Dermis blood vessel endothelial cell (primary cell): ENCODE measurements around the gene CHST11. TPM values are rescaled to one million over a fixed set of nuclear protein-coding genes. Genes with fewer than 3 reads are reported as not detected.
"Not testable (repeated sequence)": the region's sequence is repeated elsewhere in the genome, so short reads cannot be mapped to it uniquely, and the experiment has no call there.

Experiments
- DNase-seq: peaks from one replicate; pipeline ENCODE4 v3.0.0; 2010
- total RNA-seq: library from RNA; depleted of rRNA; stranded (reverse); fragments of >200 nt; gene quantifications from 2 replicates; pipeline ENCODE4 v1.2.3, GENCODE V29; 2014

The CHST11 gene
- total RNA-seq, 1 donor from 2014 or later: 10.0 TPM

DNA sequence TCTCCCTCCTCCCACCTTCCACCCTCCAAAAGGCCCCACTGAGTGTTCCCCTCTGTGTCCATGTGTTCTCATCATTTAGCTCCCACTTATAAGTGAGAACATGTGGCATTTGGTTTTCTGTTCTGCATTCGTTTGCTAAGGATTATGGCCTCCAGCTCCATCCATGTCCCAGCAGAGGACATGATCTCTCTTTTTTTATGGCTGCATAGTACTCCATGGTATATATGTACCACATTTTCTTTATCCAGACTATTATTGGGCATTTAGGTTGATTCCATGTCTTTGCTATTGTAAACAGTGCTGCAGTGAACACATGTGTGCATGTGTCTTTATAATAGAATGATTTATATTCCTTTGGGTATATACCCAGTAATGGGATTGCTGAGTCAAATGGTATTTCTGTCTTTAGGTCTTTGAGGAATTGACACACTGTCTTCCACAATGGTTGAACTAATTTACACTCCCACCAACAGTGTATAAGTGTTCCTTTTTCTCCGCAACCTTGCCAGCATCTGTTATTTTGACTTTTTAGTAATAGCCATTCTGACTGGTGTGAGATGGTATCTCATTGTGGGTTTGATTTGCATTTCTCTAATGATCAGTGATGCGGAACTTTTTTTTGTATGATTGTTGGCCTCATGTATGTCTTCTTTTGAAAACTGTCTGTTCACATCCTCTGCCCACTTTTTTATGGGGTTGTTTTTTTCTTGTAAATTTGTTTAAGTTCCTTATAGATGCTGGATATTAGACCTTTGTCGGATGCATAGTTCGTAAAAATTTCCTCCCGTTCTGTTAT lies 287.2 kb downstream of the CHST11 start:
- DNase-seq: not testable (repeated sequence)

DNA sequence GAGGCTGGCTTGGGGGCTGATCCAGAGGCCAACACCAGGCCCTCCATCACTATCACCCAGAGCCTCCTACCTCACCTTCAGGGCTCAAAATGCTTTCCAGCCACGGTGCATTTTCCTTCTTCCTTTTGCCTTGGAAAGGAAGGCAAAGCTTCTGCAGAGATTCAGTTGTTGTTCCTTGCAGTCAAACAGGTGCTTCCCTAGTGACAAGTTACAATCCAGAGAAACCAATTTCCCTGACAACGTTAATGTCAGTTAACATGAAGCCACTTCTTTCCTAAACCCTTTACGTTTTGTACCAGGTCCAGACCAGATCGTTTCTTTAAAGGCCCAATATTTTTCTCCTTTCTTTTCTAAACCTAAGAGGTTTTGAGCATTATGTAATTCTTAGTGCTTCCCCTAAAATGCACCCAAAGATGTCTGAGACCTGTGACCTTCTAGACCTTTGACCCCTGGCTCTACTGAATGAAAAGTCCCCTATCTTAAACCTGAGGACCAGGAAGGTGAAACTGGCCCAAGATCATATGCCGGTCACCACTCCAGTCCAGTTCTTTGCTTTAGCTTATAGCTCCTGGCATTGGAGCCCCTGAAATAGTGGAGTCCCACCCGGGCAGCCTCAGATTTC lies 289.8 kb downstream of the CHST11 start:
- peak; percentile 56 for DNase-seq

- DNase-seq: no peak
Measured at GRCh38 chr12:104747330-104747729, 290.6 kb downstream of the CHST11 start.

GRCh38 chr12:104747955-104748354 lies 291.2 kb downstream of the CHST11 start:
- DNase-seq: no peak

GRCh38 chr12:104748356-104748755 lies 291.6 kb downstream of the CHST11 start:
- DNase-seq: no peak

DNA sequence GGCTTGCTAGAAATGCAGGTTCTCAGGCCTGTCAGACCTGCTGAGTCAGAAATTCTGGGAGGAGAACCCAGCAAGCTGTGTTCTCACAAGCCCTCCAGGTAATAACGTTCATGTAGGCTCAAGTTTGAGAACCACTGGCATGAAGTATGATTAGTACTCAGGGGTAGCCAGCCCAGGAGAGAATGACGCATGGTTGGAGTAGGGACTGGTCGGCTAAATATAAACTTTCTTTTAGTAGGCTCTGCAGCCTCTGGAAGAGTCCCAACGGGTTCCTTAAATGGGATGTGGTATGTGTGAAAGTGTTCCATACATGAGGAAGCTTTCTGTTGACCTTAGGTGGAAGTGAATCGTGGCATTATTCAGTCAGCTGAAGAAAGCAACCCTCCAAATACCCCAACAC lies 292.0 kb downstream of the CHST11 start:
- no peak for DNase-seq

- no peak for DNase-seq
Measured at GRCh38 chr12:104749545-104749944, 292.8 kb downstream of the CHST11 start.

GRCh38 chr12:104750061-104750460 lies 293.3 kb downstream of the CHST11 start:
- peak; percentile 45 for DNase-seq

- DNase-seq: peak; percentile 34
Measured at GRCh38 chr12:104751120-104751519, 294.4 kb downstream of the CHST11 start.

GRCh38 chr12:104751594-104751993 lies 294.8 kb downstream of the CHST11 start:
- DNase-seq: no peak

DNA sequence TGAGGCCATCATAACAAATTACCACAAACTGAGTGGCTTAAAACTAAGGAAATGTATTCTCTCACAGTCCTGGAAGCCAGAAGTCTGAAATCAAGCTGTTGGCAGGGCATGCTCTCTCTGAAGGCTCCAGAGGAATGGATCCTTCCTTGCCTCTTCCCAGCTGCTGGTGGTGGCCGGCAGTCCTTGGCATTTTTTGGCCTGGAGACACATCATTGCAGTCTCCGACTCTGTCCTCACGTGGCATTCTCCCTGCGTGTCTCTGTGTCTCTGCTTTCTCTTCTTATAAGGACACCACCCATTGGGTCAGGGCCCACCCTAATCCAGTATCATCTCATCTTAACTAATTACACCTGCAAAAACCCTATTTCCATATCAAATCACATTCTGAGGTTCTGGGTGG lies 295.3 kb downstream of the CHST11 start:
- no peak for DNase-seq

- no peak for DNase-seq
Measured at GRCh38 chr12:104752881-104753280, 296.1 kb downstream of the CHST11 start.

DNA sequence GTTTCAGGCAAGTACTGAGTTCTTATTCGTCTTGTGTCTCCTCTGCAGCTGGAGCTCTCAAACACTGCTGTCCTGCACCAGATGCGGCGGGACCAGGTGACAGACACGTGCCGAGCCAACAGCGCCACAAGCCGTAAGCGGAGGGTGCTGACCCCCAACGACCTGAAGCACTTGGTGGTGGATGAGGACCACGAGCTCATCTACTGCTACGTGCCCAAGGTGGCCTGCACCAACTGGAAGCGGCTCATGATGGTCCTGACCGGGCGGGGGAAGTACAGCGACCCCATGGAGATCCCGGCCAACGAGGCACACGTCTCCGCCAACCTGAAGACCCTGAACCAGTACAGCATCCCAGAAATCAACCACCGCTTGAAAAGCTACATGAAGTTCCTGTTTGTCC lies 300.2 kb downstream of the CHST11 start:
- no peak for DNase-seq

DNA sequence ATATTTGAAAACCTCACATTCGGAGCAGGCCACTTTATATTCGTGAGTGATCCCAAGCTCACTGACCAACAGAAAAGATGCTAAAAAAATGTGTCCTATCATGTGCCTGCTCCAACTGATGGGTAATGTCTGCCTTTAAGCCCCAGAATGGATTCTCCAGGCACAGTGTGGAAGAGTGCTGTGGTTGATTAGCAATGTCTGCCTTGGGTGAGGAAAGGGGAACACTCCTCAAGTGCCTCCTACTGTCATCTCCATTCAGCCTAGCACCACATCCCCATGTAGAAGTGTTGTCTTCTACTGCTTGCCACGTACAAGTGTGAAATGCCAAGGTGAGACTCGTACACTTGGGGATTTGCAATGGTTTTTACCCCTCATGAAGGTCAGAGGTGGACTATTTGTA lies 302.0 kb downstream of the CHST11 start:
- DNase-seq: no peak

GRCh38 chr12:104761091-104761490 lies 304.3 kb downstream of the CHST11 start:
- DNase-seq: no peak

DNA sequence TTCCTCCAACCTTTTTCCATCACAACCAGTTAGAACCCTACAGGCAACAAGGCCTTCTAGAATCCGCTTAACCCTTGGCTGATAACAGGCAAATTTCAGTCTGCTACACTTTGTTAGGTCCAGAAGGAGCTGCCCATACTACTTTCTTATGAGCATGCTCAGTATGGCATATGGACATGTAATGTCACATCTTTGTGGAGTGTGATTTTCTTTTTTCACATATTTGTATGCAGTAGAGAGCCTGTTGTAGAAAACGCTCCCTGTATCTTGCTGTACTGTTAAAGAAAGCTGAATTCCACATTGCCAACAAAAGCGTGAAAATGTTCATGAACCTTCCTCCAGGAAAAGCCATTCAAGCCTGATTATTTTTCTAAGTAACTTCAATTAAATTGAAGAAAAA lies 304.9 kb downstream of the CHST11 start:
- DNase-seq: no peak

DNA sequence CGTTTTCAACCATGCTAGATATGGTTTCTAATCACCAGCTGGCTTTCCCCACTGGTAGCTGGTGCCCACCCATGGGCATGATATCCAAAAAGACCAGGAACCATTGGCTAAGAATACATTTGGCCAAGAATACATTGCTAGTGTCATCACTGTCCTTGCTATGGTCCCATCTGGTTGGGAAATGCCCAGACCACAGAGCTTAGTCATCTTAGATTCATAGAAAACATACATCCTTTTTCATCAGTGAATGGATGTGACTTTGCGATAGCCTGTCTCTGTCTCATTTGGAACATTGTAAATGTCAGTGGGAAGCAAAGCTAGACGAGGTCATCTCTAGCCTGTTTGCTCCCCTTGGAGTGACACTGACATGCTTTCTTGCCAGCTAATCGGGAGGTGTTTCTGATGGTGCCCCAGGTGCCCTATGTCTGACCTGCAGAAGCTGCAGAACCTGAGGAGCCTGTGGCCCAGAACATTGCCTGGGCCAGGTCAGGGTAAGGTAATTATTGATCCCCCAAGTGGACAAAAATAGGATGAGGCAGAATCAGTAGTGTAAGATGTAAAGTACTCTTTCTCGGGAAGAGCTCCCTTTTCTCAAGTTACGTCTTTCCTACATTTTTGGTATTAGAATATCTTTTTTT lies 306.5 kb downstream of the CHST11 start:
- DNase-seq: no peak

DNA sequence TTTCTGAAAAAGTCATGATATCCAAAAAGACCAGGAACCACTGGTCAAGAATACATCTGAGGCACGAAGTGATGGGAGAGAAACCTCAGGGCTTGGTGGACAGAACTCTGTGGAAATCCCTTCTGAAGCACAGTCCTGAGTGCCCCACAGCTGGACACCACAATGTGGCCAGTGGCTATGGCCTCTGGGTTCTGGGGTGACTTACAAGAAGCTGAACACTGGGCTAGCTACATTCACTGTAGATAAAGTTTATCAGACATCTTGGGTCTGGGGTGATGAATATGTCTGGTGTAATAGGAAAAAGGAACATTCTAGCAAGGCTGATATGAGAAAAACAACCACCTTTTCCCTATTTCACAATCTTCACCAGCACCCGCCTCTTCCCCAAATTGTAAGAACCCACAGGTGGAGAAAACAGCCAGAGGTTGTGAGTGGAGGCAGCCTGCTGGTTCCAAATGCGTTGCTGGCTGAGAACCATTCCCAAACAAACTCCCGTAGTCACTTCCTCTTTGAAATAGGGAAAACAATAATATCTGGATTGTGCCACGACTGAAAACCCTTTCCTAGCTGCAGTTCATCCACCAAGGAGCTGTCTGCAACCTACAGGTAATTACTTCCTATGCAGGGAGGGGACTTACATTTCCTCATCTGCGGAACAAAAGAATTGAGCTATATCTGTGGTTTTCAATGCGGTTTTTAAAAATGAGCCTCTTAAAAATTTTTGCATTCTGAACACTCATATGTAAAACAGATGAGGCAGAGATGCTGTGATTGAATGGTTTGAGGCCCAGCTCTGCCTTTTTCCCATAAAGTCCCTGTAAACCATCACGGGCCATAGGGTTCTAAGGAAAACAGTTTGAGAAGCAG lies 307.7 kb downstream of the CHST11 start:
- no peak for DNase-seq

DNA sequence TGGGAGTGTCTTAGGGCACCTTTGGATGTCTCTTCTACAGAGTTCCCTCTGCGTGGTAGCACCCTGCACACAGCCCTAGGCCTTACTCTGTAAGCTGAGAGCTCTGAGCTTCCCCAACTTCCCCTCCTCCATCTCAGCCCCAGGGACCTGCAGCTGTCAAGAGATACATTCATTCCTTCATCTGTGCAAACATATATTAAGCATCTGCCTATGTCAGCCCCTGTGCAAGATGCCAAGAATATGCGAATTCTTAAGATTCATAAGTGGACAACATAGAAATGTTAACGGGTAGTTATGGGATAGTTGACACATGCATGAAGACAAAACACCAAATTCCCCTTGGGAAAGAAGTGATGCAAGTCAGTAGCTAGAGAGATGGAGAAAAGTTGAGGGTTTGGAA lies 310.5 kb downstream of the CHST11 start:
- DNase-seq: no peak

DNA sequence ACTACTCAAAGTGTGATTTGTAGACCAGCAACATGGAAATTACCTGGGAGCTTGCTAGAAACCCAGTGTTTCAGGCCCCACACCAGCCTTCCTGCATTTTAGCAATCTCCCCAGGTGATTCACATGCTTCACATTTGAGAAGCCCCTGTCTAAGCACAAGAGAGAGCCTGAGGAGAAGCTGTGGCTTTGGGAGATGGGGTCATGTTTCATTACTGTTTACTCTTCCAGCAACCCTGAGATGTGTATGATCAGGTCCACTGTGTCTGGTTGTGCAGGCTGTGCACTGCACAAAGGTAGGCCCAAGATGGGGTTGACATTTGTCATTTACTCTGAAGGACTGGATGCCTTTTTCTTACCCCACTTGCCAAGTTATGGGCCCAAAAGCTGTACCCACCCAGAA lies 311.3 kb downstream of the CHST11 start:
- no peak for DNase-seq

- DNase-seq: no peak
Measured at GRCh38 chr12:104769144-104769561, 312.4 kb downstream of the CHST11 start.

DNA sequence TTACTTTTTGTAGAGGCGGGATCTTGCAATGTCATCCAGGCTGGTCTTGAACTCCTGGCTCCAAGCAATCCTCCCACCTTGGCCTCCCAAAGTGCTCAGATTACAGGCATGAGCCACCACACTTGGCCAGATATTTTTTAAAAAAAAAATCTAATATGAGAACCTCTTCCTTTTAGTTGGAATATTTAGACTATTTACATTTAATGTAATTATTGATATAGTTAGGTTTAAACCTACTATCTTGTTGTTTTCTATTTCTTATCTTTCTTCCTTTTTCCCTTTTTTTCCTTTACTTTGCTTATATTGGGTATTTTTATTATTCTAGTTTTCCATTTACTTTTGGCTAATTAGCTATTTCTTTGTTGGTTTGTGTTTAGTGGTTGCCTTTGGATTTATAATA lies 315.6 kb downstream of the CHST11 start:
- DNase-seq: no peak

GRCh38 chr12:104775731-104776231 lies 319.0 kb downstream of the CHST11 start:
- no peak for DNase-seq
